ENCODE results near the gene DDX60. TPM values are rescaled to one million over a fixed set of nuclear protein-coding genes. Genes with fewer than 3 reads are reported as not detected.
A peak's percentile ranks its signal among the peaks of the same experiment; 100 is the strongest.

The DDX60 gene
- total RNA-seq, 1 donor from 2014 or later: 27.6 TPM

DNA sequence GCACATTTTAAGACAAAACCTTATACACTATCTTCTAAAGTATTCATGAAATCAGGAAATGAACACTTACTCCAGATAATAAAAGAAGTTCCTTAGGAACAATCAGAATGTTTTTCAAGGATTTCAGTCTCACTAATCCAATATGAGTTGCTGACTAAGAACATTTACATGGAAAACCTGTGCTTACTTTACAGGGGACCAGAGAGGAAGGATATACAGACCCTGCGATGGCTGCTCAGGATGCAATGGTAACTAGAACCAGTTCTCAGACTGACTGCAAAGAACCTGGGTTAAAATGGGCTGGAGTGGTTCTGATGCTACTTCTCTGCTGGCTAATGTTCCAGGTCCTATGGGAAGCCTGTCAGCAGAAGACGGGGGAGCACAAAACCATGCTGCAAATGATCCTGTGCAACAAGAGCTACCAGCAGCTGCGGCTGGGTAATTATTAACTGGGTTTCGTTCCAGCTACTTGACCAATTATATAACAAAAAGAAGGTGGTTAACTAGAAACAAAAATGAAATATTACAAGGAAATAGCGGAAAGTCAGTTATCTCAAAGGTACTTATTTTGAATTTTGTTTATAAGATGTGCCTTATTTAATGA, 140.9 kb downstream of the DDX60 start:
- Histone ChIP-seq H3K4me3 (no peak overlapping the region), H3K36me3 (no peaks in the 10 kb centered on the region), H3K9me3 (no peaks in the 10 kb centered on the region), H3K27ac (no peak overlapping the region), H3K4me1 (no peaks in the 10 kb centered on the region), H3K27me3 (no peaks in the 10 kb centered on the region)
- intact Hi-C loops (cut with DNase I): no loop called here
- TF ChIP-seq, protein P1, sequence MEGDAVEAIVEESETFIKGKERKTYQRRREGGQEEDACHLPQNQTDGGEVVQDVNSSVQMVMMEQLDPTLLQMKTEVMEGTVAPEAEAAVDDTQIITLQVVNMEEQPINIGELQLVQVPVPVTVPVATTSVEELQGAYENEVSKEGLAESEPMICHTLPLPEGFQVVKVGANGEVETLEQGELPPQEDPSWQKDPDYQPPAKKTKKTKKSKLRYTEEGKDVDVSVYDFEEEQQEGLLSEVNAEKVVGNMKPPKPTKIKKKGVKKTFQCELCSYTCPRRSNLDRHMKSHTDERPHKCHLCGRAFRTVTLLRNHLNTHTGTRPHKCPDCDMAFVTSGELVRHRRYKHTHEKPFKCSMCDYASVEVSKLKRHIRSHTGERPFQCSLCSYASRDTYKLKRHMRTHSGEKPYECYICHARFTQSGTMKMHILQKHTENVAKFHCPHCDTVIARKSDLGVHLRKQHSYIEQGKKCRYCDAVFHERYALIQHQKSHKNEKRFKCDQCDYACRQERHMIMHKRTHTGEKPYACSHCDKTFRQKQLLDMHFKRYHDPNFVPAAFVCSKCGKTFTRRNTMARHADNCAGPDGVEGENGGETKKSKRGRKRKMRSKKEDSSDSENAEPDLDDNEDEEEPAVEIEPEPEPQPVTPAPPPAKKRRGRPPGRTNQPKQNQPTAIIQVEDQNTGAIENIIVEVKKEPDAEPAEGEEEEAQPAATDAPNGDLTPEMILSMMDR (IDR thresholded peaks at IDR 0.05): no peak
- ATAC-seq (no peak), DNase-seq (no peak)

DNA sequence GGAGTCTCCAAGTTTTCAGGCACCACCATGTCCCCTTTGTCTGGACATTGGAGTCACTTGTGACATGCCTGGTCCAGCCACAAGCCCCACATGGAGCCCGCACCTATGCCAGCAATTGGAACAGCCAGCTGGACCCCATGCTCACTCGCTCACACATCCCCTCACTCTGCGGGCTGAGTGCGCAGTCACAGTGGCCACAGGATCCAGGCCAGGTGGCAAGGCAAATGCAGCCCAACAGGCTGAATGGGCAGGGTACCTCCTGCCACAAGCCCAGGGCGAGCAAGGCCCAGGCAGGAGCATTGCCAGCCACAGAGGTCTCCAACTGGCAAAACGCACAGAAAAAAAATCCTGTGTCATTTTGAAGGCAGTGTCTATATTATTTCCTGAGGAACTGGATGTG, 144.2 kb downstream of the DDX60 start:
- Histone ChIP-seq H3K4me3 (no peak overlapping the region), H3K4me1 (no peaks in the 10 kb centered on the region), H3K9me3 (no peaks in the 10 kb centered on the region), H3K27ac (no peak overlapping the region), H3K36me3 (no peaks in the 10 kb centered on the region), H3K27me3 (no peaks in the 10 kb centered on the region)
- intact Hi-C loops (cut with DNase I): no loop called here
- TF ChIP-seq, protein P1 (IDR thresholded peaks at IDR 0.05): no peak
- DNase-seq: no peak
- ATAC-seq: no peak

DNA sequence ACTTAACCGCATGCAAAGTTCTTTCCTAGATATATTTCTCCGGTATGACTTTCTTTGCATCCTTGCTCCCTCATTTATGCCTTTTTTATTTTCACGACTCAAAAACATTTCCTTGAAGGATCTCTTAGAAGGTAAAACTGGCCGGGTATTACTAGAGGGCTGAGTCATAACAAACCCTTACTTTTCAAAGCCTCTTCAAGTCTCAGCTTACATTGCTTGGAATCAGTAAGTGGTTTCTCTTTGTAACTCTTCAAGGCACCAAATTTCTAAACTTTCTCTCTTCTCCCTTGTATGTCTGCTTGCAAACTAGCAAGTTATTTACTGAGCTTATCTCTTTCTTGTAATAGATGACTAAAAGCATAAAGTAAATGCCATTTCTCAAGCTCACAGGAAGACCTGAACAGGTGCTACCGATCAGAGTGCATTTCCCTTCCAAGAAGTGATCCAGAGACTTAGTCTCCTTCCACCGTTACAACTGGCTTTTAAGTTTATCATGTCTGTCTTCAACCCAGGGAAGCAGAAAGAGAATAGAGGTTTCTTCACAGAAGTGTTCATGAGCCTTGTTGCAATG, 150.8 kb downstream of the DDX60 start:
- H3K27ac ChIP-seq: no peak overlapping the region
- H3K36me3 ChIP-seq: no peaks in the 10 kb centered on the region
- no peaks in the 10 kb centered on the region for H3K9me3 ChIP-seq
- intact Hi-C loops (cut with DNase I): no loop called here
- TF ChIP-seq, protein P1 (IDR thresholded peaks at IDR 0.05): no peak
- H3K4me1 ChIP-seq: no peaks in the 10 kb centered on the region
- H3K4me3 ChIP-seq: no peak overlapping the region
- DNase-seq (no peak), ATAC-seq (peak; percentile 80)
- H3K27me3 ChIP-seq: no peaks in the 10 kb centered on the region

Other genes with a start within 250 kb of the DDX60 start
- not detected for gene ANXA10, start 226.2 kb downstream of the DDX60 start, total RNA-seq
- gene DDX60L, start 161.7 kb upstream of the DDX60 start, total RNA-seq: 48.0 TPM
- gene PALLD, start 178.3 kb upstream of the DDX60 start, total RNA-seq: 179 TPM